ENCODE measurements around the gene CRYGD. TPM values are rescaled to one million over a fixed set of nuclear protein-coding genes. Genes with fewer than 3 reads are reported as not detected.

CRYGD gene
- total RNA-seq, 1 donor from 2014 or later: not detected

DNA sequence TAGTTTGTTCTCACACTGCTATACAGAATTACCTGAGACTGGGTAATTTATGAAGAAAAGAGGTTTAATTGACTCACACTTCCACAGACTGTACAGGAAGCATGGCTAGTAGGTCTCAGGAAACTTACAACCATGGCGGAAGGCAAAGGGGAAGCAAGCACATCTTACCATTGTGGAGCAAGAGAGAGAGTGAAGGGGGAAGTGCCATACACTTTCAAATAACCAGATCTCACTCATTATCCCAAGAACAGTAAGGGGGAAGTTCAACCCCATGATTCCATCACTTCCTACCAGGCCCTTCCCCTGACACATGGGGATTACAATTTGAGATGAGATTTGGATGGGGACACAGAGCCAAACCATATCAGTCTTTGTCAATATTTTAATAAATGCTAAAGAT is 26.6 kb upstream of the CRYGD start:
- no peak overlapping the region for H3K4me3 Mint-ChIP-seq
- H3K9me3 Mint-ChIP-seq: peaks cover 14% of the 10 kb centered on the region
- H3K4me1 Mint-ChIP-seq: peaks cover 3% of the 10 kb centered on the region
- peaks cover 2% of the 10 kb centered on the region for H3K27me3 Mint-ChIP-seq (ENCODE audit: low read depth)
- DNase-seq (ENCODE audit: low spot score in 2 of 2, unreplicated experiment in 2 of 2): no peak
- H3K27ac Mint-ChIP-seq: no peak overlapping the region
- no peaks in the 10 kb centered on the region for H3K36me3 Mint-ChIP-seq
- TF ChIP-seq, protein P1, sequence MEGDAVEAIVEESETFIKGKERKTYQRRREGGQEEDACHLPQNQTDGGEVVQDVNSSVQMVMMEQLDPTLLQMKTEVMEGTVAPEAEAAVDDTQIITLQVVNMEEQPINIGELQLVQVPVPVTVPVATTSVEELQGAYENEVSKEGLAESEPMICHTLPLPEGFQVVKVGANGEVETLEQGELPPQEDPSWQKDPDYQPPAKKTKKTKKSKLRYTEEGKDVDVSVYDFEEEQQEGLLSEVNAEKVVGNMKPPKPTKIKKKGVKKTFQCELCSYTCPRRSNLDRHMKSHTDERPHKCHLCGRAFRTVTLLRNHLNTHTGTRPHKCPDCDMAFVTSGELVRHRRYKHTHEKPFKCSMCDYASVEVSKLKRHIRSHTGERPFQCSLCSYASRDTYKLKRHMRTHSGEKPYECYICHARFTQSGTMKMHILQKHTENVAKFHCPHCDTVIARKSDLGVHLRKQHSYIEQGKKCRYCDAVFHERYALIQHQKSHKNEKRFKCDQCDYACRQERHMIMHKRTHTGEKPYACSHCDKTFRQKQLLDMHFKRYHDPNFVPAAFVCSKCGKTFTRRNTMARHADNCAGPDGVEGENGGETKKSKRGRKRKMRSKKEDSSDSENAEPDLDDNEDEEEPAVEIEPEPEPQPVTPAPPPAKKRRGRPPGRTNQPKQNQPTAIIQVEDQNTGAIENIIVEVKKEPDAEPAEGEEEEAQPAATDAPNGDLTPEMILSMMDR (IDR thresholded peaks at IDR 0.05; ENCODE audit: unreplicated experiment): no peak

GRCh38 chr2:208150094-208150493 is 25.8 kb upstream of the CRYGD start:
- no peaks in the 10 kb centered on the region for H3K36me3 Mint-ChIP-seq
- TF ChIP-seq, protein P1 (IDR thresholded peaks at IDR 0.05; ENCODE audit: unreplicated experiment): no peak
- H3K27ac Mint-ChIP-seq: no peak overlapping the region
- no peaks in the 10 kb centered on the region for H3K4me1 Mint-ChIP-seq
- H3K4me3 Mint-ChIP-seq: no peak overlapping the region
- no peak for DNase-seq (ENCODE audit: low spot score in 2 of 2, unreplicated experiment in 2 of 2)
- peaks cover 2% of the 10 kb centered on the region for H3K27me3 Mint-ChIP-seq (ENCODE audit: low read depth)
- peaks cover 14% of the 10 kb centered on the region for H3K9me3 Mint-ChIP-seq

DNA sequence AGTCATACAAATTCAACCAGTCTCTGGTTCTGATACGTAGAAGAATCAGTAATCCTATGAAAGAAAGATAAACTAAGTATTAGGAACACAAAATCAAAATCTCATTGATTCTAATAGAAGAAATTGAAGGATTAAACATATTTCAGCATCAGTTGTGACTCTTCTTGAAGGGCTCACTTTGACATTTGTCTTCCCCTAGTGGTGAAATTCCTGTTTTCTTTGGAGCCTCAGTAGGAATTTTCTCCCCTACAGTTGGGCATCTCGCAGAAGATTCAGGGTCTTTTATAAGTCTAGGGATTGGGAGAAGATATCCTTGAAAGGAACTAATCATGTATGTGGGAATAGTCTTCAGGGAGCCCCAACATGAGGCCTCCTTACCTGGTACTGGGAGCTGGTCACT is 24.5 kb upstream of the CRYGD start:
- H3K27ac Mint-ChIP-seq: no peak overlapping the region
- no peaks in the 10 kb centered on the region for H3K4me1 Mint-ChIP-seq
- H3K36me3 Mint-ChIP-seq: no peaks in the 10 kb centered on the region
- no peak for DNase-seq (ENCODE audit: low spot score in 2 of 2, unreplicated experiment in 2 of 2)
- TF ChIP-seq, protein P1 (IDR thresholded peaks at IDR 0.05; ENCODE audit: unreplicated experiment): no peak
- H3K4me3 Mint-ChIP-seq: no peak overlapping the region
- H3K27me3 Mint-ChIP-seq (ENCODE audit: low read depth): peaks cover 2% of the 10 kb centered on the region
- peaks cover 14% of the 10 kb centered on the region for H3K9me3 Mint-ChIP-seq

GRCh38 chr2:208147759-208148158 is 23.4 kb upstream of the CRYGD start:
- Mint-ChIP-seq H3K4me3 (no peak overlapping the region), H3K36me3 (no peaks in the 10 kb centered on the region), H3K9me3 (peaks cover 14% of the 10 kb centered on the region), H3K27ac (no peak overlapping the region), H3K4me1 (peaks cover 7% of the 10 kb centered on the region), H3K27me3 (ENCODE audit: low read depth) (peaks cover 2% of the 10 kb centered on the region)
- TF ChIP-seq, protein P1 (IDR thresholded peaks at IDR 0.05; ENCODE audit: unreplicated experiment): no peak
- DNase-seq (ENCODE audit: low spot score in 2 of 2, unreplicated experiment in 2 of 2): no peak

DNA sequence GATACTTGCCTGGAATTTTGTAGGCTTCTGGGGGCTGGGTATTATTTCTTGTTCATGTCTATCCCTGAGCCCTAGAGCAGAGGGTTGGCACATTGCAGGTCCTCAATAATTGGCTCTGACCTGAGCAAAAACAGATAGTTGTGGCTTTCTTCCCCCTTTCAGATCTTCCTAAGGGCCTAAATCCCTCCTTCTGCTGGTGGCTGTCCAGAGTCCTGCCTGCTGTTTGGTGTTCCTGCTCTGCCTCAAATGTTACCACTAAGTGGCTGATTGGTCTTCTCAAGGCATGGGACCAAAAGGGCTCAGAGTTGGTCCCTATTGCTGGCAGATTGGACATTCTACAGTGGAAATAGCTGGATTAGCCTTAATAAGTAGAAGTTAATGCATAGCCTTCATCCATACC is 22.7 kb upstream of the CRYGD start:
- Mint-ChIP-seq H3K27me3 (ENCODE audit: low read depth) (peaks cover 2% of the 10 kb centered on the region), H3K4me1 (peaks cover 15% of the 10 kb centered on the region), H3K36me3 (no peaks in the 10 kb centered on the region), H3K27ac (no peak overlapping the region), H3K9me3 (peaks cover 14% of the 10 kb centered on the region), H3K4me3 (no peak overlapping the region)
- TF ChIP-seq, protein P1 (IDR thresholded peaks at IDR 0.05; ENCODE audit: unreplicated experiment): no peak
- no peak for DNase-seq (ENCODE audit: low spot score in 2 of 2, unreplicated experiment in 2 of 2)

- Mint-ChIP-seq H3K4me1 (peaks cover 17% of the 10 kb centered on the region), H3K4me3 (no peak within 1 kb of the TSS), H3K27me3 (ENCODE audit: low read depth) (peaks cover 2% of the 10 kb centered on the region), H3K9me3 (peaks cover 7% of the 10 kb centered on the region), H3K36me3 (no peaks in the 10 kb centered on the region), H3K27ac (no peak within 1 kb of the TSS)
- DNase-seq (ENCODE audit: low spot score in 2 of 2, unreplicated experiment in 2 of 2): no peak
- TF ChIP-seq, protein P1 (IDR thresholded peaks at IDR 0.05; ENCODE audit: unreplicated experiment): no peak
Measured at GRCh38 chr2:208146006-208146405, 21.7 kb upstream of the CRYGD start, which contains the start of gene CRYGB. Gene CRYGB, minus strand, starts transcription at chr2:208146158. Its CDS starts 38 bp downstream, at chr2:208146120.

Measured in mesothelial cell of epicardium (in vitro differentiated cells).